ENCODE measurements around the gene CRIP2.

Gene CRIP2

GRCh38 chr14:105491366-105491973, 16.8 kb downstream of the CRIP2 start:
- H2AFZ ChIP-seq (ENCODE audit: low read depth) = 0 out of 2 replicates have a peak overlapping the region, but pooled peaks have one; percentile 15

GRCh38 chr14:105492031-105492970, 17.7 kb downstream of the CRIP2 start:
- H3K27ac ChIP-seq = peak overlapping the region; percentile 98; the same call in 1 of the 2 replicates
- H2AFZ ChIP-seq (ENCODE audit: low read depth) = no peak overlapping the region
- H3K4me3 ChIP-seq (IDR thresholded peaks at IDR 0.05; ENCODE audit: insufficient read depth, low read depth, low read length) = no peak overlapping the region
- peaks cover 7% of the 10 kb centered on the region for H3K4me1 ChIP-seq (ENCODE audit: low read depth, poor library complexity, severe bottlenecking)
- peak overlapping the region; percentile 88 for H3K4me2 ChIP-seq
- no peaks in the 10 kb centered on the region for H3K36me3 ChIP-seq (ENCODE audit: insufficient read depth)
- no peak for TF ChIP-seq CTCF (conservative IDR thresholded peaks at IDR 0.05; ENCODE audit: low read depth, low read length)
- no peaks in the 10 kb centered on the region; the same call in 1 of the 2 replicates for H4K20me1 ChIP-seq (ENCODE audit: insufficient read depth)
- H3K9ac ChIP-seq = peak overlapping the region; percentile 96; the same call in 1 of the 2 replicates
- no peaks in the 10 kb centered on the region for H3K27me3 ChIP-seq (ENCODE audit: insufficient read depth, low read depth)
- peaks cover 22% of the 10 kb centered on the region for H3K79me2 ChIP-seq (ENCODE audit: insufficient read depth, low read depth)

More at GRCh38 chr14:105491366-105491973, 16.8 kb downstream of the CRIP2 start:
- TF ChIP-seq CTCF (conservative IDR thresholded peaks at IDR 0.05; ENCODE audit: low read depth, low read length) = no peak
- H3K36me3 ChIP-seq (ENCODE audit: insufficient read depth) = no peaks in the 10 kb centered on the region
- no peak overlapping the region for H3K4me3 ChIP-seq (IDR thresholded peaks at IDR 0.05; ENCODE audit: insufficient read depth, low read depth, low read length)
- H3K27ac ChIP-seq = peak overlapping the region; percentile 98
- peak overlapping the region; percentile 88 for H3K4me2 ChIP-seq
- H4K20me1 ChIP-seq (ENCODE audit: insufficient read depth) = no peaks in the 10 kb centered on the region; the same call in 1 of the 2 replicates
- H3K4me1 ChIP-seq (ENCODE audit: low read depth, poor library complexity, severe bottlenecking) = peaks cover 7% of the 10 kb centered on the region
- H3K27me3 ChIP-seq (ENCODE audit: insufficient read depth, low read depth) = no peaks in the 10 kb centered on the region
- H3K79me2 ChIP-seq (ENCODE audit: insufficient read depth, low read depth) = peaks cover 25% of the 10 kb centered on the region
- H3K9ac ChIP-seq = peak overlapping the region; percentile 96

- H3K4me1 ChIP-seq (ENCODE audit: low read depth, poor library complexity, severe bottlenecking) = peaks cover 7% of the 10 kb centered on the region
Measured at GRCh38 chr14:105492971-105493871, 18.6 kb downstream of the CRIP2 start.

More at GRCh38 chr14:105492971-105493871, 18.6 kb downstream of the CRIP2 start:
- Histone ChIP-seq H3K4me3 (IDR thresholded peaks at IDR 0.05; ENCODE audit: insufficient read depth, low read depth, low read length) (no peak overlapping the region), H3K79me2 (ENCODE audit: insufficient read depth, low read depth) (peaks cover 14% of the 10 kb centered on the region), H3K27ac (no peak overlapping the region), H3K36me3 (ENCODE audit: insufficient read depth) (no peaks in the 10 kb centered on the region), H3K4me2 (0 out of 2 replicates have a peak overlapping the region, but pooled peaks have one; percentile 17), H2AFZ (ENCODE audit: low read depth) (no peak overlapping the region), H4K20me1 (ENCODE audit: insufficient read depth) (no peaks in the 10 kb centered on the region; the same call in 1 of the 2 replicates), H3K9ac (no peak overlapping the region), H3K27me3 (ENCODE audit: insufficient read depth, low read depth) (no peaks in the 10 kb centered on the region)
- 0 out of 2 replicates have a peak, but pooled peaks have one; percentile 12 for TF ChIP-seq CTCF (conservative IDR thresholded peaks at IDR 0.05; ENCODE audit: low read depth, low read length)

Measured in KMS-11 (cell line).